ENCODE results near the gene HMCN1.
A peak's percentile ranks its signal among the peaks of the same experiment; 100 is the strongest.

HMCN1 gene

DNA sequence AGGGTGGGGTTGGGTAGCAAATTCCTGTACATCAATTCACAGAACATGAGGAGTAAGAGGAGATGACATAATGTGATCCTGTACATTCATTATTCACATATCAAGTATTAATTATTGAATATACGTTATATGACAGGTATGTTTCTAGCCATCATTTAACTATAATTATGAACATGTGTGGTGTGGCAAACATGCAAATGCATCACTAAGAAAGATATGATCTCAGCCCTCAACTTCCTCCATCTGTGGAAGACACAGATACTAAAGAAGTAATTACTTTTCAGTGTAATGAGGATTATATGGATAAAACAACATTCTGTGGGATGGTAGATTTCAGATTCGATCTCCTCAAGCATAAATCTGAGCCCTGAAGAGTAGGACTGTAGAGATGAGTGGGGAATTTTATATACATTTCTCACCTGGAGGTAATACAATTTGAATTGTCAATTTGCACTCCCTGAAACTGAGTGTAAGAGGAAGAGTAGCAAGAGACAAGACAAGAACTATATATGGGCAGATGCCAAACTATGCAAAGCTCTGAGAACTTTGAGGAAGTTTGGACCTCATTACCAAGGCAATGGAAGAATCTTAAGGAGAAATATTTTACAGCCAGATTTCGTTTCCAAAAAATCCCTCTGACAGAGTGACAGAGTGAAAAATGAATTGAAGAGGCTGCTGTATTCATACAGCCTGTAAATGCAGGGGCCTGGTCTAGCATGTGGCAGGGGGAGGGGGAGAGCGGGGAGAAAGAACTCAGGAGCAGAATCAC lies 365.3 kb downstream of the HMCN1 start:
- Histone ChIP-seq H3K4me1 (ENCODE audit: control insufficient read depth in 1 of 2, insufficient read depth in 2 of 2, low read length in 2 of 2) (no peaks in the 10 kb centered on the region), H3K18ac (ENCODE audit: low read length) (no peak overlapping the region), H2BK5ac (ENCODE audit: low read depth, low read length, poor library complexity) (no peak overlapping the region), H3K9ac (ENCODE audit: low read length) (no peak overlapping the region), H3K4ac (ENCODE audit: low read depth, low read length) (no peak overlapping the region), H3K79me2 (ENCODE audit: control insufficient read depth, insufficient read depth, low read length, poor library complexity) (no peaks in the 10 kb centered on the region), H3K23ac (ENCODE audit: low read length) (no peak overlapping the region), H3K14ac (ENCODE audit: low read length) (no peak overlapping the region), H2AFZ (ENCODE audit: insufficient read depth, low read length, poor library complexity) (no peak overlapping the region), H3K27me3 (ENCODE audit: insufficient read depth, low read length) (no peaks in the 10 kb centered on the region), H3K9me3 (ENCODE audit: insufficient read depth, low read depth, low read length) (no peaks in the 10 kb centered on the region), H3K79me1 (ENCODE audit: low read length) (no peaks in the 10 kb centered on the region), H2BK12ac (ENCODE audit: low read length) (no peak overlapping the region), H4K91ac (ENCODE audit: low read depth, low read length) (no peak overlapping the region), H3K27ac (ENCODE audit: low read depth, low read length) (no peak overlapping the region), H2AK5ac (ENCODE audit: low read length) (no peak overlapping the region), H3K36me3 (ENCODE audit: control insufficient read depth in 1 of 2, insufficient read depth in 2 of 2, low read length in 2 of 2) (no peaks in the 10 kb centered on the region), H4K8ac (ENCODE audit: low read depth, low read length) (no peak overlapping the region), H4K12ac (ENCODE audit: low read depth, low read length) (no peak overlapping the region), H3K4me2 (ENCODE audit: low read length) (no peak overlapping the region), H3K4me3 (ENCODE audit: low read depth, low read length) (no peak overlapping the region), H2BK120ac (ENCODE audit: insufficient read depth, low read length, poor library complexity) (no peak overlapping the region)
- WGBS (ENCODE audit: extremely low coverage, insufficient coverage, insufficient read length) = no CpG with 5 or more reads among the region's 4 CpGs
- DNase-seq = no peak

DNA sequence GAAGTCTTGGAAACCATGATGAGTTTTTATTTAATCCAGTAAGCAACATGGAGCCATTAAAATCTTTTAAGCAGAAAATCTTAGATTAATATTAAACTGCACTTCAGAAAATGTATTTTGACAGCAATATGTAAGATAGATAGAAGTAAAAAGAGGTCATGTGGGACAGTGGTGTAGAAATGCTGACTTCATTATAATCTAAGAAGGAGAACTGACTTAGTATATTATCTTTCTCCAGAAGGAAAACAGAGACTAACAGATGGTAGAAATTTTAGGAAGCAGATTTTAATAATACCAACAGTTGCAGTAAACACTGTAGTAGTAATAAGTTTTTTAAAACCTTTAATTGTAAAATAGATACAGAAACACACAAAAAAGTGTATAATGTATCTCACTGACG lies 367.9 kb downstream of the HMCN1 start:
- Histone ChIP-seq H3K4me1 (ENCODE audit: control insufficient read depth in 1 of 2, insufficient read depth in 2 of 2, low read length in 2 of 2) (no peaks in the 10 kb centered on the region), H3K27me3 (ENCODE audit: insufficient read depth, low read length) (no peaks in the 10 kb centered on the region), H3K9me3 (ENCODE audit: insufficient read depth, low read depth, low read length) (no peaks in the 10 kb centered on the region), H2BK5ac (ENCODE audit: low read depth, low read length, poor library complexity) (no peak overlapping the region), H2BK120ac (ENCODE audit: insufficient read depth, low read length, poor library complexity) (no peak overlapping the region), H3K18ac (ENCODE audit: low read length) (no peak overlapping the region), H3K27ac (ENCODE audit: low read depth, low read length) (no peak overlapping the region), H3K36me3 (ENCODE audit: control insufficient read depth in 1 of 2, insufficient read depth in 2 of 2, low read length in 2 of 2) (no peaks in the 10 kb centered on the region), H2BK12ac (ENCODE audit: low read length) (no peak overlapping the region), H2AK5ac (ENCODE audit: low read length) (no peak overlapping the region), H4K8ac (ENCODE audit: low read depth, low read length) (no peak overlapping the region), H3K14ac (ENCODE audit: low read length) (no peak overlapping the region), H3K79me2 (ENCODE audit: control insufficient read depth, insufficient read depth, low read length, poor library complexity) (no peaks in the 10 kb centered on the region), H3K9ac (ENCODE audit: low read length) (no peak overlapping the region), H3K4me2 (ENCODE audit: low read length) (no peak overlapping the region), H4K12ac (ENCODE audit: low read depth, low read length) (no peak overlapping the region), H4K91ac (ENCODE audit: low read depth, low read length) (no peak overlapping the region), H3K23ac (ENCODE audit: low read length) (no peak overlapping the region), H3K4ac (ENCODE audit: low read depth, low read length) (no peak overlapping the region), H2AFZ (ENCODE audit: insufficient read depth, low read length, poor library complexity) (no peak overlapping the region), H3K79me1 (ENCODE audit: low read length) (no peaks in the 10 kb centered on the region), H3K4me3 (ENCODE audit: low read depth, low read length) (no peak overlapping the region)
- no peak for DNase-seq
- no CpG with 5 or more reads among the region's 1 CpG for WGBS (ENCODE audit: extremely low coverage, insufficient coverage, insufficient read length)

DNA sequence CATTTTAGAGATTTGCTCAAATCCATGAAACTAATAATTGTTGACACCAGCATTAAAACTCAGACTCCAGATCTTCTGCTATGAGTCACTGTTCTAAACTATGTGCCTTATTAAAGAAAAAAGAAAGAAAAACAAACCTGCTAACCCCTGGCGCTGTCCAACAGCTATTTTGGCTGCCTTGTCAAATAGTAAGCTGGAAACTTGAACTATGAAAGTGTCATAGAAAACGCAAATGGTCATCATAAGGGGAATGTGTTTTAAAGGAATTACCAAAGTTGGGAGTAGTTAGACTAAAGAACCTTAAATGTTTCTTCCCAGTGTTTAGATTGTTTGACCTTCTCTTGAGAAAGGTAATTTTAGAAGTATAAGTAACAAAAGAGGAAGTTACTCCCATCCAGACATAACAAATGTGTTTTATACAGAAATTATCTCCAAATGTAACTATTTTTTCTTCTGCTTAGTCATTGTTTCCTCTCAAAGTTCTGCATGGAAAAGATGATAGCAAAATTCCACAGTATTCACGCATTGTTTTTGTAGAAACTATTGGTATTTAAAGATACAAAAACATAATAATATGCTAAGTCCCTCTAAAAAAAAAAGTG lies 368.5 kb downstream of the HMCN1 start:
- H3K79me1 ChIP-seq (ENCODE audit: low read length) = no peaks in the 10 kb centered on the region
- H2AFZ ChIP-seq (ENCODE audit: insufficient read depth, low read length, poor library complexity) = no peak overlapping the region
- no peak overlapping the region for H4K12ac ChIP-seq (ENCODE audit: low read depth, low read length)
- no peak overlapping the region for H3K14ac ChIP-seq (ENCODE audit: low read length)
- peak in 1 of 2 donors; percentile 35 for DNase-seq
- H3K4me1 ChIP-seq (ENCODE audit: control insufficient read depth in 1 of 2, insufficient read depth in 2 of 2, low read length in 2 of 2) = no peaks in the 10 kb centered on the region
- H3K27me3 ChIP-seq (ENCODE audit: insufficient read depth, low read length) = no peaks in the 10 kb centered on the region
- H3K27ac ChIP-seq (ENCODE audit: low read depth, low read length) = no peak overlapping the region
- WGBS (ENCODE audit: extremely low coverage, insufficient coverage, insufficient read length) = no CpG with 5 or more reads among the region's 3 CpGs
- H3K18ac ChIP-seq (ENCODE audit: low read length) = no peak overlapping the region
- no peaks in the 10 kb centered on the region for H3K9me3 ChIP-seq (ENCODE audit: insufficient read depth, low read depth, low read length)
- H4K8ac ChIP-seq (ENCODE audit: low read depth, low read length) = no peak overlapping the region
- H3K79me2 ChIP-seq (ENCODE audit: control insufficient read depth, insufficient read depth, low read length, poor library complexity) = no peaks in the 10 kb centered on the region
- H3K23ac ChIP-seq (ENCODE audit: low read length) = no peak overlapping the region
- H3K36me3 ChIP-seq (ENCODE audit: control insufficient read depth in 1 of 2, insufficient read depth in 2 of 2, low read length in 2 of 2) = no peaks in the 10 kb centered on the region
- no peak overlapping the region for H3K9ac ChIP-seq (ENCODE audit: low read length)
- H4K91ac ChIP-seq (ENCODE audit: low read depth, low read length) = no peak overlapping the region
- no peak overlapping the region for H3K4me3 ChIP-seq (ENCODE audit: low read depth, low read length)
- H2BK120ac ChIP-seq (ENCODE audit: insufficient read depth, low read length, poor library complexity) = no peak overlapping the region
- H2BK12ac ChIP-seq (ENCODE audit: low read length) = no peak overlapping the region
- H3K4ac ChIP-seq (ENCODE audit: low read depth, low read length) = no peak overlapping the region
- no peak overlapping the region for H2BK5ac ChIP-seq (ENCODE audit: low read depth, low read length, poor library complexity)
- H2AK5ac ChIP-seq (ENCODE audit: low read length) = no peak overlapping the region
- H3K4me2 ChIP-seq (ENCODE audit: low read length) = no peak overlapping the region

DNA sequence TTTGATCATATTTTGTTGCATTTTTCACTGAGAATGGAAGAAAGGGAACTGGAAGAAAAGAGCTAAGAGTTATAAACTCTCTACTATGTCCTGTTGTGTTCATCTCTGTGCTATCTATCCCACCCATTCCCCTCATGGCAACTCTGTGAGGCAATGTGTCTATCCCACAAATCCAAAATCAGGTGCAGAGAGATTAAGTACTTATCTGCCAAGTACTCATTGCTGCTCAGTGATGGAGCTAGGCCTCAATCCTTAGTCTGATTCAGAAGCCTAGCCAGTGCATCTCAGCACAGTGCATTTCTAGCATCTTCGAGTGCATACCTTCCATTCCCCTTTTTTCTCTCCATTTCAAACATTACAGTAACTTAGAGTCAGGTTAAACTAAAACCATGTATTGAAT lies 370.3 kb downstream of the HMCN1 start:
- Histone ChIP-seq H3K4ac (ENCODE audit: low read depth, low read length) (no peak overlapping the region), H2BK5ac (ENCODE audit: low read depth, low read length, poor library complexity) (no peak overlapping the region), H2AK5ac (ENCODE audit: low read length) (no peak overlapping the region), H4K12ac (ENCODE audit: low read depth, low read length) (no peak overlapping the region), H3K18ac (ENCODE audit: low read length) (no peak overlapping the region), H3K9ac (ENCODE audit: low read length) (no peak overlapping the region), H3K4me2 (ENCODE audit: low read length) (no peak overlapping the region), H3K27ac (ENCODE audit: low read depth, low read length) (no peak overlapping the region), H3K36me3 (ENCODE audit: control insufficient read depth in 1 of 2, insufficient read depth in 2 of 2, low read length in 2 of 2) (no peaks in the 10 kb centered on the region), H2BK12ac (ENCODE audit: low read length) (no peak overlapping the region), H2AFZ (ENCODE audit: insufficient read depth, low read length, poor library complexity) (no peak overlapping the region), H4K8ac (ENCODE audit: low read depth, low read length) (no peak overlapping the region), H3K23ac (ENCODE audit: low read length) (no peak overlapping the region), H3K14ac (ENCODE audit: low read length) (no peak overlapping the region), H3K4me1 (ENCODE audit: control insufficient read depth in 1 of 2, insufficient read depth in 2 of 2, low read length in 2 of 2) (no peaks in the 10 kb centered on the region), H3K4me3 (ENCODE audit: low read depth, low read length) (no peak overlapping the region), H2BK120ac (ENCODE audit: insufficient read depth, low read length, poor library complexity) (no peak overlapping the region), H3K9me3 (ENCODE audit: insufficient read depth, low read depth, low read length) (no peaks in the 10 kb centered on the region), H4K91ac (ENCODE audit: low read depth, low read length) (no peak overlapping the region), H3K27me3 (ENCODE audit: insufficient read depth, low read length) (no peaks in the 10 kb centered on the region), H3K79me1 (ENCODE audit: low read length) (no peaks in the 10 kb centered on the region), H3K79me2 (ENCODE audit: control insufficient read depth, insufficient read depth, low read length, poor library complexity) (no peaks in the 10 kb centered on the region)
- no peak for DNase-seq
- no CpG with 5 or more reads among the region's 1 CpG for WGBS (ENCODE audit: extremely low coverage, insufficient coverage, insufficient read length)

Data from trophoblast cell (in vitro differentiated cells and primary cell).